Testis (tissue), 3 donors: ENCODE results near the gene FSIP1. TPM values are rescaled to one million over a fixed set of nuclear protein-coding genes. Genes with fewer than 3 reads are reported as not detected.

Experiments
- DNase-seq: peaks from one replicate; pipeline ENCODE4 v3.0.0-alpha.2; 2019
- H3K27ac ChIP-seq, 2 donors: fragments of 200-600 bp; sonication (generic); one replicate each; pipeline ENCODE4 v1.5.1; 2019
- H3K27me3 ChIP-seq: fragments of 200-600 bp; sonication (generic); one replicate; pipeline ENCODE4 v1.5.1; 2019
- H3K36me3 ChIP-seq: fragments of 200-600 bp; sonication (generic); one replicate; pipeline ENCODE4 v1.5.1; 2017; ENCODE audit warnings: low read depth; ENCODE audit errors: missing control alignments
- H3K4me1 ChIP-seq: fragments of 200-600 bp; sonication (generic); one replicate; pipeline ENCODE4 v1.5.1; 2019
- H3K4me3 ChIP-seq, 2 donors: fragments of 200-600 bp; sonication (generic); one replicate each; pipeline ENCODE4 v1.5.1; 2017 to 2019
- H3K9me3 ChIP-seq: fragments of 200-600 bp; sonication (generic); one replicate; pipeline ENCODE4 v1.5.1; 2017
- POLR2A ChIP-seq: fragments of 450-650 bp; IDR thresholded peaks from one replicate; pipeline ENCODE4 v1.6.1; 2017; ENCODE audit warnings: antibody characterized with exemption, mild to moderate bottlenecking, moderate library complexity
- WGBS, 2 donors: methylation state at CpG; one replicate each; pipeline ENCODE4 v1.1.5; 2018; 5-methylcytosine and 5-hydroxymethylcytosine counted together
- intact Hi-C: fragments of 100-400 bp; cut with DNase I; formaldehyde crosslinking; loops from one replicate; pipeline ENCODE4 v1.15.1; 2023; ENCODE audit warnings: low total_unique reads
- polyA plus RNA-seq: library from polyadenylated mRNA; stranded (reverse); fragments of 350-450 nt; fragmentation: Illumina TruSeq; extraction: RNeasy Lipid Tissue Mini Kit (QIAGEN cat#74804); gene quantifications from one replicate; pipeline ENCODE4 v1.2.3, GENCODE V29; 2014; ENCODE audit warnings: low read depth, low replicate concordance; ENCODE audit not compliant: insufficient read depth
- total RNA-seq, 2 donors: library from RNA; depleted of rRNA; stranded (reverse); fragments of >200 nt; gene quantifications; one replicate each; pipeline ENCODE4 v1.2.3, GENCODE V29; 2016
- TF ChIP-seq, protein P1 (sequence below), 3 experiments: fragments of 450-650 bp in 2 of 3; fragments of 200-600 bp in 1 of 3; sonication (generic) in 1 of 3; IDR thresholded peaks; one replicate each; pipeline ENCODE4 v1.5.1; 2016 to 2019; ENCODE audit warnings: antibody characterized with exemption in 3 of 3, mild to moderate bottlenecking in 2 of 3, moderate library complexity in 1 of 3

The FSIP1 gene
- total and polyA plus RNA-seq, 3 donors from 2014 or later: 5.8 to 11.2 (median 8.2) TPM

DNA sequence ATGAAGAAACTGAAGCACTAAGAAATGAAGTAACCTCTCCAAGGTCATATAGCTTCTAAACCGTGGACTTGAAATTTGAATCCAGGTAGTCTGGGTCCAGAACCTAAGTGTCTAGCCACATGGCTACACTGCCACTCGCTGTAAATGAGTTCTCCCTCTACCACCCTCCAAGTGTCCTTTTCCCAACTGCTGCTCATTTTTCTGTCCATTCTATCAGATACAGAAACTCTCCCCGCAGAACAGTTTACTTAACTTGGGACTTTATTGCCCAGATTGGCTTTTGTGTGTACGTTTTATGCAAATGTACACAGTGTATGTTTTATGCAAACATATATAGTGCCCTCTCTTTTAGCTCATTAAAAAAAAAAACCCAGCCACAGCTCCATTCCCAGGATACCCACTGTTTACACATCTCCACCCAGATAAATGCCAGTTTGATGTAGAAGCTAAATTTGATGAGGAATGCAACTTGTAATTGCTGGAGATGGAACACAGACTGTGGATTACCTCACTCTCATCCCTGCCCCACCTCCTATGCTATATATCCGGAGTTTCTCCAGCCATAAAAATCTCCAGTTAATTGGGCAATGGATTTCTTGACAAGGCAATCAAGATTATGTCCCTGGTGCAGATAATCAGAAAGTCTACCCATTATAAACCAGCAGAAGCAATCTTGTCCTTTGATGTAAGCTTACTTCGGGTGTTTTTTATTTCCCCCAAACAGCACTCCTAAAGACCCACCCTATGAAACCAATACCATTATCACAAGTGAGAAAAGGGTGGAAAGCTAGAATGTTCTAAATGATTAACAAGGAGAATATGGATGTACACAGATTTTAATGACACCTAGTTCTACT lies 159.8 kb downstream of the FSIP1 start:
- no peaks in the 10 kb centered on the region for H3K36me3 ChIP-seq
- TF ChIP-seq, protein P1, sequence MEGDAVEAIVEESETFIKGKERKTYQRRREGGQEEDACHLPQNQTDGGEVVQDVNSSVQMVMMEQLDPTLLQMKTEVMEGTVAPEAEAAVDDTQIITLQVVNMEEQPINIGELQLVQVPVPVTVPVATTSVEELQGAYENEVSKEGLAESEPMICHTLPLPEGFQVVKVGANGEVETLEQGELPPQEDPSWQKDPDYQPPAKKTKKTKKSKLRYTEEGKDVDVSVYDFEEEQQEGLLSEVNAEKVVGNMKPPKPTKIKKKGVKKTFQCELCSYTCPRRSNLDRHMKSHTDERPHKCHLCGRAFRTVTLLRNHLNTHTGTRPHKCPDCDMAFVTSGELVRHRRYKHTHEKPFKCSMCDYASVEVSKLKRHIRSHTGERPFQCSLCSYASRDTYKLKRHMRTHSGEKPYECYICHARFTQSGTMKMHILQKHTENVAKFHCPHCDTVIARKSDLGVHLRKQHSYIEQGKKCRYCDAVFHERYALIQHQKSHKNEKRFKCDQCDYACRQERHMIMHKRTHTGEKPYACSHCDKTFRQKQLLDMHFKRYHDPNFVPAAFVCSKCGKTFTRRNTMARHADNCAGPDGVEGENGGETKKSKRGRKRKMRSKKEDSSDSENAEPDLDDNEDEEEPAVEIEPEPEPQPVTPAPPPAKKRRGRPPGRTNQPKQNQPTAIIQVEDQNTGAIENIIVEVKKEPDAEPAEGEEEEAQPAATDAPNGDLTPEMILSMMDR (IDR thresholded peaks at IDR 0.05): no peak
- no peak for TF ChIP-seq POLR2A
- no peaks in the 10 kb centered on the region for H3K27me3 ChIP-seq
- no peaks in the 10 kb centered on the region for H3K9me3 ChIP-seq
- intact Hi-C loops: no loop called here
- no peaks in the 10 kb centered on the region for H3K4me1 ChIP-seq
- no peak overlapping the region for H3K27ac ChIP-seq
- no peak for DNase-seq
- 82 to 85% methylated on average over 6 of the region's 6 CpGs for WGBS, 2 donors
- H3K4me3 ChIP-seq: no peak overlapping the region

DNA sequence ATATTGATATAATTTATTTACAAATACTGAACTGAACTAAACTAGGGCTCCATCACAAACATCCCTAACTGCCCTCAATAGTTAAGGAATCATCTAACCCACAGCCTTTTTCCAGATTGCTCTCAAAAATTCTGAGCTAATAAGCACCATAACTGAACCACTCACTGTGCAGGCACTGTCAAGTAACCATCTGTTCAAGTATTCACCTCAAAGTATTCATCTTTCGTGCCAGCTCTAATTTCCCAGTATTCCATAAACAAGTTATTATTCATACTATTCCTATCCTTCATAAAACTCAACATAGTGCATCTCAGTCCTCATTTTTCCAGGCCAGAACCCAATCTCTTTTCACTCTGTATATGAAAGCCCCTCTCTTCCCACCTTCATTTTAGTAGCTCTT lies 160.7 kb downstream of the FSIP1 start:
- no peaks in the 10 kb centered on the region for H3K4me1 ChIP-seq
- H3K27me3 ChIP-seq: no peaks in the 10 kb centered on the region
- H3K4me3 ChIP-seq: no peak overlapping the region
- 77 to 100% methylated on average over 1 of the region's 1 CpG for WGBS, 2 donors
- intact Hi-C loops: no loop called here
- no peaks in the 10 kb centered on the region for H3K36me3 ChIP-seq
- TF ChIP-seq, protein P1 (IDR thresholded peaks at IDR 0.05): no peak
- TF ChIP-seq POLR2A: no peak
- DNase-seq: no peak
- no peaks in the 10 kb centered on the region for H3K9me3 ChIP-seq
- H3K27ac ChIP-seq: no peak overlapping the region

DNA sequence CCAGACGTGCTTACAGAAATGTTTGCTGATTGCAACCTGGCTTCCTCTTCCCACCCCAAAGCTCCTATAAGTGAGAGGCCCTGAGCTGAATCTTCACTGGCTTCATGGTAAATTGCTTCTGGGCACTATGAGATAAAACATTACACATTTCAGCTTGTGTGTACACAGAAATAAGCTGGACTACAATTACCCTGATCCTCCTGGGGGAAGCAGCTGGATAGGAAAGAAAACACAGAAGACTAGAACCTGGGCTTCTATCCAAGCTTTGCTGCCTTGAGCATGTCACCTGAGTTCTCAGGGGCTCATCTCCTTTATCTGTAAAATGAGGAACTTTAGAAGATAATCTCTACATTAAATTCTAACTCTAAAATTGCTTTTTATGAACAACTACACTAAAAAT lies 161.4 kb downstream of the FSIP1 start:
- 77 to 88% methylated on average over 1 of the region's 1 CpG for WGBS, 2 donors

DNA sequence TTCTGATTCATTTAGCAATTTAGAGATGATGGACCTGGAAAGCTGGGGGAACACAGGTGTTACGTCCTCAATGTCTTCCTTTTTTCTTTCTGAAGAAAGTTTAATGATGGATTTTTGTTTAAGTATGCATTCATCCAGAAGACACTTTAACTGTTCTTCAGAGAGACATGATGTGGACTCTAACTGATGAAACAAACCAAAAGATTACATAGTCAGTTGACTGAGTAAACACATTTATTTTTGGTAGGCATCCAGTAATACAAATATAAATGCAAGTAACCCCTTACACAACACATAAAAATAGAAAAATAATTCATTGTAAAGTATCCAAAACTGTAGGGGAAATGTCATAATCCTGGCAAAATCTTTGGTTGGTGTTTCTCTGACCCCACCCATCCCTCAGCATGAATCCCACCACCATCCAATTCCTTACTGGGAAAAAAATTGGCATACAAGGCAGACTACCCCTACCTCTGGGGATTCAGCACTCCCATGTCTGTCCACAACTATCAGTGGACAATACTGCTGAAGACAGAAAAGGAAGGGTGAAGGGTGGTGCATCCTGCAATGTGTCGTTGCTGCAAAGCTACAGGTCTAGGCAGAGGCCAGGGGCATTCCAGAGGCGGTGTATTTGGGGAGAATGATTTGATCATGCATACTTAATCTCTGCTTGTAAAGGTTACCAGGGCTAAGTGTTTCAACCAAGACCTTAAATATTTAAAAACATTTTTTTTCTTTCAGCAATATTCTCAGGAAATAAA lies 164.4 kb downstream of the FSIP1 start:
- Histone ChIP-seq H3K36me3 (no peaks in the 10 kb centered on the region), H3K9me3 (no peaks in the 10 kb centered on the region), H3K27me3 (no peaks in the 10 kb centered on the region), H3K4me3 (no peak overlapping the region), H3K4me1 (no peaks in the 10 kb centered on the region), H3K27ac (no peak overlapping the region)
- no peak for DNase-seq
- TF ChIP-seq, protein P1 (IDR thresholded peaks at IDR 0.05): no peak
- intact Hi-C loops: no loop called here
- 86 to 87% methylated on average over 3 of the region's 3 CpGs for WGBS, 2 donors

More for the DNA sequence above, 161.4 kb downstream of the FSIP1 start:
- Histone ChIP-seq H3K4me1 (no peaks in the 10 kb centered on the region), H3K36me3 (no peaks in the 10 kb centered on the region), H3K27ac (no peak overlapping the region), H3K27me3 (no peaks in the 10 kb centered on the region), H3K4me3 (no peak overlapping the region), H3K9me3 (no peaks in the 10 kb centered on the region)
- no peak for TF ChIP-seq POLR2A
- TF ChIP-seq, protein P1 (IDR thresholded peaks at IDR 0.05): no peak
- intact Hi-C loops: no loop called here
- no peak for DNase-seq
